CD4-positive, alpha-beta T cell treated with Interleukin-15 for 1 hour (primary cell): Measurements from ENCODE around the gene TMEM234.
"Not testable (repeated sequence)": the region's sequence is repeated elsewhere in the genome, so short reads cannot be mapped to it uniquely, and the experiment has no call there.

Experiments
- DNase-seq: peaks from one replicate; pipeline ENCODE4 v3.0.0-alpha.2; 2020

TMEM234 gene

DNA sequence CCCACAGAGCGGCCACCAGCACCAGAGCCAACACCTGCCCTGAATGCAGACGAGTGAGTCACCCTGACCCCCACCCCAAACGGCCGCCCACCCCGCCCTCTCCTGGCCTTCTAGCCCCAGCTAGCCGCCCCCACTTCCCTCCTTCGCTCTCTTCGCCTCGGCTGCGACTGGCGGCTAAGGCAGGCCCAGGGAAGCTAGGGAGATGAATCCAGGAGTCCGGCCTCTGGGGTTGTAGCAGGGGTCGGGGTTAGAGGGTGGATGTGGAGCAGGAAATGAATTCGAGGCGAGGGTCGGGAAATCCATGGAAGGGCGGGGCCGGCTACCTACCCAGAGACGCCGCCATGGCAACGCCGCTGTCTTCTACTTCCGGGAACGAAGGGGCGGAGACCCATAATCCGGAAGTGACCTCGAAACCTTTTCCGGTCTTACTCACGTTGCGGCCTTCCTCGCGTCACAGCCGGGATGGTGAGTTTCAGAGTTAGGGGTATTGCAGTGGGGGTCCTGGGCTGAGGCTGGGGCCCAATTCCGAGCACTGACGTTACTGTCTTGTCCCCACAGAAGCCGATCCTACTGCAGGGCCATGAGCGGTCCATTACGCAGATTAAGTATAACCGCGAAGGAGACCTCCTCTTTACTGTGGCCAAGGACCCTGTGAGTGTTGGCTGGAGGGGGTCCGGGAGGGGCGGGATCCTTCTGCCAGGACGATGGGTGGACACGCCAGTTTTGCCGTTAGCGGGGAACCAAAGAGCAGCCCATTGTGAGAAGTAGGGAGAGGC is at the start of gene TMEM234, which contains the start of gene EIF3I:
Gene TMEM234, minus strand, starts transcription at position 374 of the 776 bp plus-strand sequence. Its CDS starts 31 bp downstream, at position 343.
Gene EIF3I, plus strand, starts transcription at position 428 of the 776 bp plus-strand sequence. Its CDS starts 35 bp downstream, at position 463.
- DNase-seq: peak; percentile 93

DNA sequence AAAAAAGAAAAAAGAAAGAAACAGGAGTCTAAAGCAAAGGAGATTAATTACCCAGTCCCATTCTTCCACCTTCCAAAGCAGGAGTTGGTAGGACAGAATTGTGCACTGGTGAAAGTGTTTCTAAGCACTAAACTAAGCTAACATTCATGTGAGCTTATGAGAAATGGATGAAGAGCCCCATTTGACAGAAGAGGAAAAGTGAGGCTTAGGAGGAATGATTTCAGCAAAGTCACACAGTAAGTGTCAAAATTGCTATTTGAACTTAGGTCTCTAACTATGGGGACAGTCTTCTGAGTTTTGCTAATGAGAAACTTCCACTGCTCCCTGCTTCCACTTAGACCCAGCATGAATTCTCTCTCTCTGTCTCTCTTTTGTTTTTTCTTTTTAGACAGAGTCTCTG is 47.6 kb upstream of the TMEM234 start:
- DNase-seq: no peak

- DNase-seq: no peak
These were observed 44.9 kb upstream of the TMEM234 start for GRCh38 chr1:32266921-32267591.

DNA sequence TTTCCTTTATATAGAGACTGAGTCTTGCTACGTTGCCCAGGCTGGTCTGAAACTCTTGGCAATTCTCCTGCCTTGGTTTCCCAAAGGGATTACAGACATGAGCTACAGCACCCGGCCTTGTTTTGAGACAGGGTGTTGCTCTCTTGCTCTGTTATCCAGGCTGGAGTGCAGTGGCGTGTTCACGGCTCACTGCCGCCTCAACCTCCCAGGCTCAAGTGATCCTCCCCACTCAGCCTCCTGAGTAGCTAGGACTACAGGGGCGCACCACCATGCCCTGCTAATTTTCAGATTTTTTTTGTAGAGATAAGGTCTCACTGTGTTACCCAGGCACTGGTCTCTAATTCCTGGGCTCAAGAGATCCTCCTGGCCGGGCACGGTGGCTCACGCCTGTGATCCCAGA is 43.7 kb upstream of the TMEM234 start:
- DNase-seq: no peak

DNA sequence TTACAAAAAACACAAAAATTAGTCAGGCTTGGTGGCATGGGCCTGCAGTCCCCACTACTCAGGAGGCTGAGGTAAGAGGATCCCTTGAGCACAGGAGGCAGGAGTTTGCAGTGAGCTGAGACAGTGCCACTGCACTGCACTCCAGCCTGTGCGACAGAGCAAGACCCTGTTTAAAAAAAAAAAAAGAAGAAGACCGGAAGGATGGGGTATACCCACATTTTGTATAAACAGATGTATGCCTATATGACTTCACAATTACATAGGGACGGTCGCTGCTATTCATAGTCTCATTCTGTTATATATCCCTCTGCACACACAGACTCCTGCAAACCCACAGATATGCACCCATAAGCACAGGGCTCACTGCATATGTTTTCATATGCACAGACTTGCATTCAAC is 41.6 kb upstream of the TMEM234 start:
- DNase-seq: no peak

DNA sequence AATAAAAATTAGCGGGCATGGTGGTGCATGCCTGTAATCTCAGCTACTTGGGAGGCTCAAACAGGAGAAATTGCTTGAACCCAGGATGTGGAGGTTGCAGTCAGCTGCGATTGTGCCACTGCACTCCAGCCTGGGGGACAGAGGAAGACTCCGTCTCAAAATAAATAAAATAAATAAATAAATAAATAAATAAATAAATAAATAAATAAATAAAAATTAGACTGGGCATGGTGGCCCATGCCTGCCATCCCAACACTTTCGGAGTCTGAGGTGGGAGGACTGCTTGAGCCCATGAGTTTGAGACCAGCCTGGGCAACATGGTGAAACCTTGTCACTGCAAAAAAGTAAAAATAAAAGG is 41.1 kb upstream of the TMEM234 start:
- not testable (repeated sequence) for DNase-seq

DNA sequence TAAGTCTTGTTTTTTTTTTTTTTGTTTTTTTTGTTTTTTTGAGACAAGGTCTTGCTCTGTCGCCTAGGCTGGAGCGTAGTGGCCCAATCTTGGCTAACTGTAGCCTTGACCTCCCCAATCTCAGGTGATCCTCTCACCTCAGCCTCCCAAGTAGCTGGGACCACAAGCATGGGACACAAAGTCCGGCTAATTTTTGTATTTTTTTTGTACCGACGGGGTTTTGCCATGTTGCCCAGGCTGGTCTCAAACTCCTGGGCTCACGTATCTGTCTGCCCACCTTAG is 35.0 kb upstream of the TMEM234 start:
- no peak for DNase-seq

DNA sequence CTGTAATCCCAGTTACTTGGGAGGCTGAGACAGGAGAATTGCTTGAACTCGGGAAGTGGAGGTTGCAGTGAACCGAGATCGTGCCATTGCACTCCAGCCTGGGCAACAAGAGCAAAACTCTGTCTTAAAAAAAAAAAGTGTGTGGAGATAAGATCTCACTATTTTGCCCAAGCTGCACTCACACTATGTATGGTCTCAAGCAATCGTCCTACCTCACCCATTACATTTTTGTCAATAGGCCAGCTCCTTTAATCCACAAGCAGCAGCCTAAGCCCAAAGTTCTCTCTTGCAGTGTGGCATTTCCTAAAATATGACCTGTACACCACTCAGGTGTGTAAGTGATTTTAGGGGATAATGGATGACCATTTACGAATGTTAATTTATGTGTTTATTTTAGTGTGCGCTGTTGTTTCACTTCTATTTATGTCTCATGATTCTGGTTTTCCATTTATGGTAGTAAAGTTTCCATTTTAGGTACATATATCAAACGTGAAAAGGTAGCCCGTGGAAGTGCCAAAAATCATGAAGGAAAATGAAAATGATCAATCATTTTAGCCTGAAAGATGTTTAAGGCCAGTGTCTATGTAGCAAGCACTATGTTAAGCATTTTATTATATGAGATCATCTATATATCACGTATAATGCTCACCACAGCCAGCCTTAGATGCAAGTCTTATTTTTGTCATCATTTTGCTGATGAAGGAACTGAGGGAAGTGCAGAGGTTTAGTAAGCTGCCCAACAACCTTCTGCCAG is 34.5 kb upstream of the TMEM234 start:
- DNase-seq: no peak

- no peak for DNase-seq
These were observed 33.2 kb upstream of the TMEM234 start for GRCh38 chr1:32255072-32256071.

- peak; percentile 63 for DNase-seq
These were observed 29.0 kb upstream of the TMEM234 start, which contains the start of gene LCK for GRCh38 chr1:32250893-32251716. Gene LCK (plus strand): TSS chr1:32251265. CDS start chr1:32274330, 23,065 bp downstream.

DNA sequence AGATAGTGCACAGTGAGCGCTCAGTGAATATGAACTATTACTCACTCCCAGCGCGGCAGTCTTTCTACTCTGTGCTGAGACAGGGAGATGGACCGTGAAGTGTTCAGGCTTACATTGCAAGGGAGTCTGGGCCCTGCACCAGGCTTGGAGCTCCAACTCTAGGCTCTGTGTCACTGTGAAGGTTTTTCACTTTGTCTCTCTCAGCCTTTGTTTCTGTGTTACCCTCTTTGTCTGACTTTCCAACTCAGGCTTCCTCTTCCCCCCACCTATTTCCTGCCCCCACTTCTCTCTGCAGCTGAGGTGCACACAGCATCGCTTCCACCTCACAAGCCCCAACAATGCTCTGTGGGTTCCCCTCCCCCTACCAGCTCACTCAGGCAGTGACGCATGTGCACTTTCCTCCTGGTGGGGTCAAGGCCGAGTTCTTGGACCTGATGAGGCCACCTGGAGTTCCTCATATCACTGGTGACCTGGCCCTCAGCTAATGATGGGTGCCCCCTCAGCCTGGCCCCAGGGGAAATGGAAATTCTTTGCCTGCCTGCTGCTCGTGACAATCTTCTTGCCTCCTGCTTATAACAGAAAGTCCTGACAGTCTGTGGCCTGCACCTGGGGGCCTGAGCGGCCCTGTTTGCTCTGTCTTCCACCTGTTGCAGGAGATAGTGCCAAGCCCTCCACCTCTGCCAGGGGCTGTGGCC is 27.8 kb upstream of the TMEM234 start:
- DNase-seq: peak; percentile 91

- peak; percentile 77 for DNase-seq
These were observed 26.1 kb upstream of the TMEM234 start for GRCh38 chr1:32247983-32248889.

DNA sequence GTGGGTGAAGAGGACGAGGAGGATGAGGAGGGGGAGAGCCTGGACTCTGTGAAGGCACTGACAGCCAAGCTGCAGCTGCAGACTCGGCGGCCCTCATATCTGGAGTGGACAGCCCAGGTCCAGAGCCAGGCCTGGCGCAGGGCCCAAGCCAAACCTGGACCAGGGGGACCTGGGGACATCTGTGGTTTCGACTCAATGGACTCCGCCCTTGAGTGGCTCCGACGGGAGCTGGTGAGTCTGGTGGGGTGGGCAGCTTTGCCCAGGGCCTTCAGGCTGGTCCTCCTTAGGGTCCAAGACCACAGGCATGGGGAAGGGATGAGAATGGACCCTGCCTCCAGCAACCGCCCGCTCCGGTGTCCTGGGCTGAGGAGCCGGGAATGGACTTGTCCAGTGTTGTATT is 25.3 kb upstream of the TMEM234 start:
- no peak for DNase-seq

GRCh38 chr1:32246888-32247273 is 24.7 kb upstream of the TMEM234 start, which contains the start of gene FAM167B:
Gene FAM167B (plus strand): TSS chr1:32247222. CDS start chr1:32247422, 200 bp downstream.
- no peak for DNase-seq

DNA sequence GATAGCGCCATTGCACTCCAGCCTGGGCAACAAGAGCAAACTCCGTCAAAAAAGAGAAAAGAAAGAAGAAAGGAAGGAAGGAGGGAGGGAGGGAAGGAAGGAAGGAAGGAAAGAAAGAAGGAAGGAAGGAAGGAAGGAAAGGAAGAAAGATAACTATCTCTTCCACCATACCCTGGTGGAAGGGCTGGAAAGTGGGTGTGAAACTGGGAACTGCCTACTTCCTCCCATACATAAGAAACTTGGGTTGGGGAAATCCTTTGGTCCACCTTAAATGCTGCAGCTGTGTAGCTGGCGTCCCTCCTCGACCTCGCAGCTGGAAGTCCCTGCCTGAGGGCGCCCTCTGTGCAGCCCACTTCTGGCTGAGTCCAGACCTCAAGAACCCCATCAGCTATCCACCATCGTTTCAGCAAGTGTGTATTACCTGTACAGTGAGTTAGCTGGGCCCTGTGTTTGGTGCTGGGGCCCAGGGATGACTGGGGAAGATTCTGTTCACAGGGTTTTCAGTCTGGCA is 20.2 kb upstream of the TMEM234 start:
- no peak for DNase-seq

- no peak for DNase-seq
These were observed 19.0 kb upstream of the TMEM234 start for GRCh38 chr1:32241001-32241763.

DNA sequence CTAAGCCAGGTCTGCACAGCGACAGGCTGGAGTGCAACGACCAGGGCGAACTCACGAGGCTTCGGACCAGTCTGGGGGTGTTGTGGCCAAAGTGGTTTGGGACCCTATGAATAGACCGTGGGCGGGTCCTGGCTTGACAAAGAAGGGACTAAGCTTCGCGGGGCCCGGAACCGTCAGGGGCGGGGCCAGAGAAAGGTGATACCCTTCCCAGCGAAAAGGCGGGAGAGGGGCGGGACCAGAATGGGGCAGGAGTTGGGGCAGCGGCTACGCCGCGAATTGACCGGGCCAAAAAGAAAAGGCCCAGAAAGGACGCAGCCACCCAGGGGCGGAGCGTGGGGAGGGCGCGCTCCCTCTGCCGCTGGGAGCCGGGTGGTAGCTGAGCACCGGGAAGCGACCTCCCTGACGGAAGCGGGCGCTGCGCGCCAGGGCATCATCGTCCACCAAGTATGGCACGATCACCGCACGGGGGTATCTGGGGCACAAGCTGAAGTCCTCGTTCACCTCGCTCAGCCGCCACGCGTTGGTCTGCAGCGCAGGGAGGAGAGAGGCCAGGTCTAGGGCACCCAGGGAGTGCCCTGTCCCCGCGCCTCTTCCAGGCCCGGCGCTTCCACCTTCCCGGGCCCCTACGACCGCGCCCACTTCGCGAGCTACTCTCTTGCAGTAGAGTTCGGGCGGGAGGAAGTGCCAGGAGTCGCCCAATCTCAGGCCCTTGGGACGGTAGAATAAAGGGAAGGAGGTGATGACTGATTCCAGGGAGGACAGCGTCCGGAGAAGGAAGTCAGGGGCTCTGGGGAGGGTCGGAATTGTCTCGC is 18.2 kb upstream of the TMEM234 start:
- DNase-seq: peak; percentile 58

- no peak for DNase-seq
These were observed 17.6 kb upstream of the TMEM234 start for GRCh38 chr1:32239790-32240139.
